Measurements from ENCODE around the gene RALGAPB. TPM values are rescaled to one million over a fixed set of nuclear protein-coding genes. Genes with fewer than 3 reads are reported as not detected.

RALGAPB gene
- total and polyA plus RNA-seq, 4 donors, result 9.0 to 58.5 (median 21.3) TPM

GRCh38 chr20:38543014-38543906, 70.6 kb downstream of the RALGAPB start:
- Histone ChIP-seq H3K4me3 (no peak overlapping the region), H3K4me1 (ENCODE audit: control insufficient read depth in 5 of 5, insufficient read depth in 5 of 5, low read length in 5 of 5) (no peaks in the 10 kb centered on the region), H3K9me3 (ENCODE audit: control insufficient read depth in 4 of 4, insufficient read depth in 3 of 4, low read length in 3 of 4) (no peaks in the 10 kb centered on the region), H3K36me3 (ENCODE audit: control insufficient read depth in 4 of 4, insufficient read depth in 4 of 4, low read length in 4 of 4) (peaks cover 27 to 70% (median 38%) of the 10 kb centered on the region in 4 donors), H3K9ac (ENCODE audit: insufficient read depth in 1 of 2, low read length in 2 of 2) (no peak overlapping the region), H3K27me3 (ENCODE audit: control insufficient read depth in 3 of 3, insufficient read depth in 3 of 3, low read length in 2 of 3) (no peaks in the 10 kb centered on the region), H3K27ac (ENCODE audit: low read depth in 1 of 2, low read length in 1 of 2) (no peak overlapping the region)
- DNase-seq (peak in 1 of 3 donors; percentile 54), ATAC-seq (ENCODE audit: insufficient read depth, low FRiP score) (no peak)
- 87 to 90% methylated on average over 7 of the region's 7 CpGs for WGBS, 2 donors
- TF ChIP-seq CTCF (IDR thresholded peaks at IDR 0.05; ENCODE audit: control extremely low read depth, extremely low read depth), result no peak

GRCh38 chr20:38545771-38546170, 73.1 kb downstream of the RALGAPB start:
- Histone ChIP-seq H3K27me3 (ENCODE audit: control insufficient read depth in 3 of 3, insufficient read depth in 3 of 3, low read length in 2 of 3) (no peaks in the 10 kb centered on the region), H3K9ac (ENCODE audit: insufficient read depth in 1 of 2, low read length in 2 of 2) (no peak overlapping the region), H3K36me3 (ENCODE audit: control insufficient read depth in 4 of 4, insufficient read depth in 4 of 4, low read length in 4 of 4) (peaks cover 26 to 66% (median 33%) of the 10 kb centered on the region in 4 donors), H3K4me1 (ENCODE audit: control insufficient read depth in 5 of 5, insufficient read depth in 5 of 5, low read length in 5 of 5) (no peaks in the 10 kb centered on the region), H3K27ac (ENCODE audit: low read depth in 1 of 2, low read length in 1 of 2) (no peak overlapping the region), H3K4me3 (no peak overlapping the region), H3K9me3 (ENCODE audit: control insufficient read depth in 4 of 4, insufficient read depth in 3 of 4, low read length in 3 of 4) (no peaks in the 10 kb centered on the region)
- 96 to 97% methylated on average over 2 of the region's 2 CpGs for WGBS, 2 donors
- ATAC-seq (ENCODE audit: insufficient read depth, low FRiP score) (no peak), DNase-seq (no peak)
- no peak for TF ChIP-seq CTCF (IDR thresholded peaks at IDR 0.05; ENCODE audit: control extremely low read depth, extremely low read depth)

DNA sequence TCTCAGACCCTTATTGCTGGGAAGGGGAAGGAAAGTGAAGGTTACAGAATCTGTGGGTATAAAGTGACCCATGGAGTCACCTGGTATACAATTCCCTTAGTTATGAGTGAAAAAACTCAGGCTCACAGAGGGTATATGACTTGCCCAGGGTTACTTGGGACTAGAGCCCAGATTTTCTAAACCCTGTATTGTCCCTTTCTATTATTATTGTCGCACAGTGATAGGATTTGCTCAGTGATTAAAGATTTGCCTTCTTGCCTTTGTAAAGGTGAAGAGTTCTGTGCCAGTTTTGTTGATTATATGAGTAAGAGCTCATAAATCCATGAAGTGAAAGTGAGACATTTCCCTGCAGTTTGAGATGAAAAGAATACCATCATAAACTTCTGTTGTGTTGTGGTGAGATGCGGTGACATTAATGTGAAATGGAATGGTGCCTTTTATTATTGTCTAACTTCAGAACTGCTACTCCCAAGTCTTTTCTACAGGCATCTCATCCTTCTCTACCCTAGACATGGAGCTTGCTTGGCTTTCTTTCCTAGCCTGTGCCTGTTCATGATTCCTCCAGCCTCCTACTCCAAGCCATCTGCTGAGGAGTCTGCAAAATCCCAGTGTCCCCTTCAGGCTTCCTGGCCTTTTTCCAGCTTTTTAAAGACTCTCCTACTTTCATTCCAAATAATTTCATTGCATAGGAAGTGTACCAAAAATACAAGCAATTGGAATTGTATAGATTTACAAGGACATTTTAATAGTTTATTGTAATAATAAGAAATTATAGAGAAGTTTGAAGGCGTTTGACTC, 74.8 kb downstream of the RALGAPB start:
- Histone ChIP-seq H3K27me3 (ENCODE audit: control insufficient read depth in 3 of 3, insufficient read depth in 3 of 3, low read length in 2 of 3) (no peaks in the 10 kb centered on the region), H3K36me3 (ENCODE audit: control insufficient read depth in 4 of 4, insufficient read depth in 4 of 4, low read length in 4 of 4) (peaks cover 22 to 65% (median 35%) of the 10 kb centered on the region in 4 donors), H3K9ac (ENCODE audit: insufficient read depth in 1 of 2, low read length in 2 of 2) (no peak overlapping the region), H3K4me3 (no peak overlapping the region), H3K4me1 (ENCODE audit: control insufficient read depth in 5 of 5, insufficient read depth in 5 of 5, low read length in 5 of 5) (no peaks in the 10 kb centered on the region), H3K27ac (ENCODE audit: low read depth in 1 of 2, low read length in 1 of 2) (no peak overlapping the region), H3K9me3 (ENCODE audit: control insufficient read depth in 4 of 4, insufficient read depth in 3 of 4, low read length in 3 of 4) (no peaks in the 10 kb centered on the region)
- DNase-seq, result peak in 1 of 3 donors; percentile 7
- TF ChIP-seq CTCF (IDR thresholded peaks at IDR 0.05; ENCODE audit: control extremely low read depth, extremely low read depth), result no peak
- WGBS, 2 donors, result 97 to 99% methylated on average over 3 of the region's 3 CpGs
- ATAC-seq (ENCODE audit: insufficient read depth, low FRiP score), result no peak

Data from lung (tissue), 12 donors.